ENCODE measurements around the gene AGAP3.
A peak's percentile ranks its signal among the peaks of the same experiment; 100 is the strongest.

The AGAP3 gene

DNA sequence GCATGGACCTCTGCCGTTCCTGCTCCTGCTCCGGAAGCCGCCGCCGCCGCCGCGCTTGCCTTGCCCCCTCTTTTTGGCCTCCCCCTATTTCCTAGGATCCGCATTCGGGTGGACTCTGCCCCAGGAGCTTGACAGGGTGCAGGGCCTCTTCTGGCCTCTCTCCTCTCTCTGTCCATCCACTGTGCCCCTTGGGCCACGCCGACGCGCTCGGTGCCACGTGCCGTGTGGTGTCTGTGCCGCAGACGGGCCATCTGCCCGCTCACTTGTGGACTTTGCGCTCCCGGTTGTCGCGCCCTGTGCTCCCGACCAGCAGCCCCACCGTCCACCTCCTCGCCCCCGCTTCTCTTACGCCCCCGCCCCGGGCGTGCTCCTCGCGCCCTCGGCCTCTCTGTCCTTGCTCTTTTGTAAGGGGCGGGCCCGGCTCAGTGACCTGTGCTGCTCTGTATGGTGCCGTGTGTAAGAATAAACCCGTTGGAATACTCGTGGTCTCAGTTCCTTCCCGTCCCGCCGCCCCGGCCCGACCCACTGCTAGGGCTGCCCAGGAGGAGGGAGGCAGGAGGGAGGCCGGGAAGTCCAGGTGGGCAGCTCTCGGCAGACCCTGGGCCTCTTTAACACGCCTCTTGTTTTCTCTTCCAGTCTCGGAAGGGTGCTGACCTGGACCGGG, 37.0 kb downstream of the AGAP3 start:
- H3K27ac Mint-ChIP-seq = no peak overlapping the region
- peaks cover 13 to 17% of the 10 kb centered on the region in 2 donors for H3K27me3 Mint-ChIP-seq
- ATAC-seq (replicated peaks) (no peak), DNase-seq (no peak)
- H3K4me3 Mint-ChIP-seq = no peak overlapping the region
- peaks cover 0 to 6% of the 10 kb centered on the region in 2 donors for H3K4me1 Mint-ChIP-seq
- peaks cover 12 to 13% of the 10 kb centered on the region in 2 donors for H3K36me3 Mint-ChIP-seq
- H3K9me3 Mint-ChIP-seq = no peaks in the 10 kb centered on the region

DNA sequence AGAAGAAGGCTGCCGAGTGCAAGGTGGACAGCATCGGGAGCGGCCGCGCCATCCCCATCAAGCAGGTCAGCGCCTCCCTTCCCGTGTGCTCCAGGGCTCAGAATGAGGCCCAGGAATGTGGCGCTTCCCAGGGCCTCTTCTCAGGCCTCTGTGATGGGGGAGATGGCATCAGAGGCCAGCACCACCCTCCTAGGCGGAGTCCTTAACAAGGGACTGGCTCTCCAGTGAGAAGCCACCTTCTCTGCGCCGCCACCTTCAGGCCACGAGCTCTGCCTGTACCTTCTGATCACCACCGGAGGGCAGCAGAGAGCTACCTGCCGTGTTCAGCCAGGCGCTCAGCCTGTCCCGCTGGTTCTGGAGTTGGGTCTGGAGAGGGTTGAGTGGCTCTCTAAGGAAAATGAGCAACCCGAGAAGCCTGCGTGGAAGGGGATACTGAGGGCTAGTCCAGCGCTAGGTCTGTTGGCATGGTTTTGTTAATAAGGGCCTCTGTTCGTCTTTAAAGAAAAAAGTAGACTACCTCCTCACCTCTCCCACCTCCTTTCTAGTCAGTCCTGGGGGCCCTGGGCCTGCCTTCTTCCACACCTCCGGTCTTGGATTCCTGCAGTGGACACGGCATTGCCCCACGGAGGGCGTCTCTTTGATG, 37.7 kb downstream of the AGAP3 start:
- Mint-ChIP-seq H3K9me3 (no peaks in the 10 kb centered on the region), H3K36me3 (peaks cover 12 to 13% of the 10 kb centered on the region in 2 donors), H3K4me1 (peaks cover 0 to 3% of the 10 kb centered on the region in 2 donors), H3K27me3 (peaks cover 8 to 12% of the 10 kb centered on the region in 2 donors), H3K27ac (no peak overlapping the region), H3K4me3 (no peak overlapping the region)
- DNase-seq = peak; percentile 65
- peak; percentile 93 to 94 for ATAC-seq (replicated peaks)

DNA sequence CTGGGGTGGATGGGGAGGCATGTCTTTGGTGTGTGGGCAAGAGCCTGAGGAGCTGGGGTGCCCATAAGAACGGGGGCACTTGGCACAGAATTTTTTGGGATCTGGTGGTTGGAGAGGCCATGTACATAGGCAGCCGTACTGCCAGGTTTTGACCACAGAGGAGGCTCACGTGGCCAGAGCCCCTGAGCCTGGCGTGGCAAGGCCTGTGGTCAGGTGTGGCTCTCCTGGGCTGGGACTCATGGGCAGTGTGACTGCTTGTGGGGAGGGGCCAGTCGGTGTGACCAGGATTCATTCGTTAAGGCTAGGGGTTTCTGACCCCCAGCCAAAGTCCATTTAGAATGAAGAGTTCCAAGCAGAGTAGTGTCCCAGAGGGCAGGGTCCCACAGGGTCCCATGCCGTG, 38.2 kb downstream of the AGAP3 start:
- DNase-seq (no peak), ATAC-seq (replicated peaks) (peak in 1 of 2 donors; percentile 6)
- Mint-ChIP-seq H3K36me3 (peaks cover 12 to 13% of the 10 kb centered on the region in 2 donors), H3K27ac (no peak overlapping the region), H3K4me3 (no peak overlapping the region), H3K4me1 (peaks cover 0 to 3% of the 10 kb centered on the region in 2 donors), H3K27me3 (peaks cover 8 to 12% of the 10 kb centered on the region in 2 donors), H3K9me3 (no peaks in the 10 kb centered on the region)

DNA sequence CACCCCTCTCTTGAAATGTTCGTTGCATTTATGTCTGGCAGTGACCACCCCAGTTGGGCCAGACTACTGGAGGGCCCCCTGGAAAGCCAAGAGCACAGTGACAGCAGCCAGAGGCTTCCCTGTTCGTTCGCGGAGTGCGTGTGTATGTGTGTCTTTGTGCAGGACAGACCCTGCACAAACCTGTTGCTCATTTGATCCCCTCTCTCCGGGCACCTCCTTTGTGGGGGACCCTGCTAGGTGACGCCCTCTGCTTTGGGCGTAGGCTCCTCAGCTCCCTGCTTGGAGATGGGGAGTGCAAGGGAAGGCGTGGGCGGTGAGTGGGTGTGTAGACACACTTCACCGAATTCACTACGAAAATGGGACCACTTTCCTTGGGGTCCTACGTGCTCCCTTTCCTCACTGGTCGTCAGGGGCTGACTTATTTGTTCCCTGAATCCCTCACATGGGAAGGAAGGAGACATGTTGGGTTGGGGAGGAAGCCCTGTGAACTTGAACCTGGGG, 38.7 kb downstream of the AGAP3 start:
- Mint-ChIP-seq H3K27ac (no peak overlapping the region), H3K27me3 (peaks cover 8 to 12% of the 10 kb centered on the region in 2 donors), H3K4me1 (peaks cover 0 to 3% of the 10 kb centered on the region in 2 donors), H3K9me3 (no peaks in the 10 kb centered on the region), H3K36me3 (peaks cover 12 to 13% of the 10 kb centered on the region in 2 donors), H3K4me3 (no peak overlapping the region)
- ATAC-seq (replicated peaks) (no peak), DNase-seq (no peak)

DNA sequence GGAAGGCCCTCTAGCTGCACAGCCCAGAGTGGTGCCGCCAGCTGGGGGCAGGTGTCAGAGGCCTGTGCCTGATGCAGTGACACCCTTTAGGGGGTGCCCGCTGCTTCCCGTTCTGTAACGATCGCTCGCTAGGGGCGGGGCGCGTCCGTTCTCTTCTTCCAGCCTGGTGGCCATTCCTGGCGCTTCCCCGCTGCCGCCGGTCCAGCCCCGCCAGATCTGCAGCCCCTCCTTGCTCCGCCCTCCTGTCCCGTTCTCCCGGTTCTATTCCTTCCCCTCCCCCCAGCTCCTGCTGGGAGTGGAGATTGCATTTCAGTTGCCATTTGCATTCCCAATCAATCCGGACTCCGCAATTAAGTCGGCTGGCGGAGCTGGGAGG, 39.2 kb downstream of the AGAP3 start:
- Mint-ChIP-seq H3K4me1 (peaks cover 0 to 3% of the 10 kb centered on the region in 2 donors), H3K36me3 (peaks cover 12 to 13% of the 10 kb centered on the region in 2 donors), H3K27me3 (peaks cover 8 to 12% of the 10 kb centered on the region in 2 donors), H3K9me3 (no peaks in the 10 kb centered on the region), H3K4me3 (no peak overlapping the region), H3K27ac (no peak overlapping the region)
- no peak for DNase-seq
- ATAC-seq (replicated peaks) = no peak

DNA sequence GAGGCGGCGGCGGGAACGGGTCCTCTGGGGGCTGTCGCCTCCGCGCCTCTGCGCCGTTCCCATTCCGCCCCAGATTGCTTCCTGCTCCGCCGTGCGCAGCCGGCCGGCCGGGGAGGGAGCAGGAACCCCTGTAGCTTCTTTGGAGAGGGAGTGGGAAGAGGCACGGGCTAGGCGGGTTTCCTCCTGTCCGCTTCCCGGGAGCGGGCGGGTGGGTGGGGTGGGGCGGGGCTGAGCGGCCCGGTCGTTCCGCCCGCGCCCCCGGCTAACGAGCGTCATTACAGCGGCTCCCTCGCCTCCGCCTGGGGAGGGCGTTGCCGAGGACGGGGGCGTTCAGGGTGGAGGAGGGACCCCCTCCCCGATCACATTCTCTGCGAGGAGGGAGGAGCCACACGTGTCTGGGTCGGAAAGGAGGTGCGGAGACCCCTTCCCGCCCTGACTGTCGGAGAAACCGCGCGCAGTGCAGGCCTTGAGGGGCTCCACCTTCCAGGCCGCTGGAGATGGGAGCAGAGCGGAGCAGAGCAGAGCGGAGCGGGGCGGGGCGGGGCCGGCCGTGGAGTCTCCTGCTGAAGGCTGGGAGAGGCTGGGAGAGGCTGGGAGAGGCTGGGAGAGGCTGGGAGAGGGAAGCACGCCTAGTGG, 39.7 kb downstream of the AGAP3 start:
- peaks cover 8 to 12% of the 10 kb centered on the region in 2 donors for H3K27me3 Mint-ChIP-seq
- no peak overlapping the region for H3K4me3 Mint-ChIP-seq
- H3K4me1 Mint-ChIP-seq = peaks cover 0 to 3% of the 10 kb centered on the region in 2 donors
- peaks cover 12 to 13% of the 10 kb centered on the region in 2 donors for H3K36me3 Mint-ChIP-seq
- ATAC-seq (replicated peaks) (no peak), DNase-seq (no peak)
- no peak overlapping the region for H3K27ac Mint-ChIP-seq
- no peaks in the 10 kb centered on the region for H3K9me3 Mint-ChIP-seq

DNA sequence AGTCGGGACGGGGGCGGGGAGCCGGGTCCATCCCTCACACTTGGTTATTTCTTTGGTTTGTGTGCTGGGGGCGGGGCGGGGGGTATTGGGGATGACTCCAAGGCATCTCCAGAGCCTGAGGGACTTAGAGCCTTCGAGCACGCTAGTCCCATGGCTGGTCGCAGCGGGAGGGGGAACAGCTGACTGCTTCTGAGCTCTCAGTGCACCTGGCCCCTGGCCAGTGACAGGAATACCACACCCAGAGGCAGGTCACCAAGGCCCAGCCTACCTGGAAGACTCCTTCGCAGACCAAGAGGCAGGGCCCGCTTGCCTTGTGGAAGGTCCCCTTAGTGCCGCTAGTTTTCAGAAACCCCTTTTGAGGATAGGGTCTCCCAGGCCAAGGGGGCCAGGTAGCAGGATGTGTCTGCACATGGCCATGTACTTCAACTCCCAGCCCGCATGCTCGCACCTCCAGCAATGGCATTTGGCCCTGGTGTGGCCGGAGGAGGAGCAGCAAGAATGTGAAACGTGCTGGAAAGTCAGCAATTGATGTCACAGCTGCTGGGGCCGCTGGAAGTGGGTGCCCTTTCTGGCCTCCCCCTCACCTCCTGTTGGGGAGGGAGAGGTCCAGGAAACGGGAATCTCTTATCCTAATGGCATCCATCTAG, 40.3 kb downstream of the AGAP3 start:
- DNase-seq = no peak
- no peak for ATAC-seq (replicated peaks)
- peaks cover 8 to 12% of the 10 kb centered on the region in 2 donors for H3K27me3 Mint-ChIP-seq
- H3K27ac Mint-ChIP-seq = no peak overlapping the region
- H3K36me3 Mint-ChIP-seq = peaks cover 9 to 10% of the 10 kb centered on the region in 2 donors
- H3K4me3 Mint-ChIP-seq = no peak overlapping the region
- H3K9me3 Mint-ChIP-seq = no peaks in the 10 kb centered on the region
- H3K4me1 Mint-ChIP-seq = peaks cover 0 to 3% of the 10 kb centered on the region in 2 donors

DNA sequence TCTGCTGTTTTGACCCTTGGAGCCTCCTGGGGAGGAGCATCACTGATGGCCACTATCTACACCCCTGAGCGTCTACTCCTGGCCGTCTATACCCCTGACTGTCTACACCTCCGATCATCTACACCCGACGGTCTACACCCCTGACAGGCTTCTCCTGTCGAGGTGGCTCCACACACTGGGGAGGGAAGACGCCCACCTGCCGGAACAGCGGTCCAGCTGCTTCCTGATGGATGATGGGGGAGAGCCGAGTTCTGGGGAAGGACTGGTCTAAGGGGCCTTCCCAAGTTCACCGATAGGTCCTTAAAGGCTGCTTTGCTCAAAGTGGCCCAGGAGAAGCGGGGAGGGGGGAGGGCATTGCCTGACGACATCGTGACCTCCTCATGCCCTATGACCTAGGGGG, 41.9 kb downstream of the AGAP3 start:
- Mint-ChIP-seq H3K36me3 (peaks cover 6 to 9% of the 10 kb centered on the region in 2 donors), H3K27me3 (peaks cover 7 to 12% of the 10 kb centered on the region in 2 donors), H3K9me3 (no peaks in the 10 kb centered on the region), H3K27ac (no peak overlapping the region), H3K4me1 (peaks cover 0 to 3% of the 10 kb centered on the region in 2 donors), H3K4me3 (no peak overlapping the region)
- ATAC-seq (replicated peaks) (no peak), DNase-seq (no peak)

DNA sequence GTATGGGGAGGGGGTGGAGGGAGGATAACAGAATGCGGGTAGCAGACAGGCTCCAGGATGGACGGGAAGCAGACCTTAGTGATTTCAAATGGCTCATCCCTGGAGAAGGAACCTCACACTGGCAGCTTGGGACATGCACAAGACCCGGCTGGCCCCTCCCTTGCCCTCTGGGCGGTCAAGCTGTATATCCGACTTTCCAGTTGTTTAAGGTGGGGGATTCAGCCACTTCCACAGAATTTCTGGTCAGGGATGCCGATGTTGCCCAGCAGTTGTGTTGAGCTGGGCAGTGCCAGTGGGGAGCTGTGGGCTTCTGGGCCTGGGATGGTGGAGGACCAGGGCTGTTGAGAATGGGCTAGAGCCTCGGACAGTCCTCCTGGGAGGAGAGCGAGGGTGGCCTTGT, 42.4 kb downstream of the AGAP3 start:
- Mint-ChIP-seq H3K27ac (no peak overlapping the region), H3K4me1 (peaks cover 0 to 1% of the 10 kb centered on the region in 2 donors), H3K4me3 (no peak overlapping the region), H3K27me3 (peaks cover 1 to 10% of the 10 kb centered on the region in 2 donors), H3K36me3 (peaks cover 1 to 5% of the 10 kb centered on the region in 2 donors), H3K9me3 (no peaks in the 10 kb centered on the region)
- DNase-seq (no peak), ATAC-seq (replicated peaks) (no peak)

DNA sequence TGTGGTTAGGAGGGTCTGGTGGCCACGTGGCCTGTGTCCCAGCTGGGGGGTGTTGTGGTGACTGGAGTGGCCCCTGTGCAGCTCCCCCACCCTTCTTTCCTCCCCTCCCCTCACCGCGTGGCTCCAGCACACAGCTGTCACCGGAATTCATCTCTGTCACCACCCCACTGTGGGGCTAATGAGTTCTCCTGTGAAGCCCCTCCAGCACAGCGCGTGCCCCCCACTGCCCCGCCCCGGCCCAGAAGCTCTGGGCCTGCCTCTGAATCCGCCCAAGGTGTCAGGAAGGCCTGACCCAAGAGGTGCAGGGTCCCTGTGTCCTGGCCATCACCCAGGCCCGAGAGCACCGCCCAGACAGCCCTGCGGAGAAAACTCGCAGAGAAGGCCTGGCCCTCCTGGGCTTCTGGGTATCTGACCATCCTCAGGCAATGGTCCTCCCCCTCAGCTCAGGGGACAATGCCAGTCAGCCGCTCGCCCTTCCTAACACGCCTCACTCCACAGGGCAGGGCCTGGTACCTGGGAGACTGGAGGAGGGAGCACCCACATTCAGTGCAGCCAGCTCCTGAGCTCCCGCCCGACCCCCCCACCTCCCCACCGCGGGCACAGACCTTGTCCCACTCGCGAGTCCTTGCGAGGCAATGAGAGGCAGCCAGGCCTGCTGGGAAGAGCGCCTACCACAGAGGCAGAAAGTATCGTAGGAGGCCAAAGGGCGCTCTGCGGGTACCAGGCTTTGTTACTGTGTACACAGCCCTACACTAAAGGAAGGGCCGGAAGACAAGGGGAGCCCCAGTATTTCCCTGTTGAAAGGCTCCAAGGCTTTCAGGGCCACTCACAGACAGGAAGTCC, 43.1 kb downstream of the AGAP3 start:
- Mint-ChIP-seq H3K36me3 (no peaks in the 10 kb centered on the region), H3K27ac (no peak overlapping the region), H3K4me3 (no peak overlapping the region), H3K9me3 (no peaks in the 10 kb centered on the region), H3K27me3 (peaks cover 0 to 4% of the 10 kb centered on the region in 2 donors), H3K4me1 (no peaks in the 10 kb centered on the region)
- no peak for DNase-seq
- ATAC-seq (replicated peaks) = no peak

DNA sequence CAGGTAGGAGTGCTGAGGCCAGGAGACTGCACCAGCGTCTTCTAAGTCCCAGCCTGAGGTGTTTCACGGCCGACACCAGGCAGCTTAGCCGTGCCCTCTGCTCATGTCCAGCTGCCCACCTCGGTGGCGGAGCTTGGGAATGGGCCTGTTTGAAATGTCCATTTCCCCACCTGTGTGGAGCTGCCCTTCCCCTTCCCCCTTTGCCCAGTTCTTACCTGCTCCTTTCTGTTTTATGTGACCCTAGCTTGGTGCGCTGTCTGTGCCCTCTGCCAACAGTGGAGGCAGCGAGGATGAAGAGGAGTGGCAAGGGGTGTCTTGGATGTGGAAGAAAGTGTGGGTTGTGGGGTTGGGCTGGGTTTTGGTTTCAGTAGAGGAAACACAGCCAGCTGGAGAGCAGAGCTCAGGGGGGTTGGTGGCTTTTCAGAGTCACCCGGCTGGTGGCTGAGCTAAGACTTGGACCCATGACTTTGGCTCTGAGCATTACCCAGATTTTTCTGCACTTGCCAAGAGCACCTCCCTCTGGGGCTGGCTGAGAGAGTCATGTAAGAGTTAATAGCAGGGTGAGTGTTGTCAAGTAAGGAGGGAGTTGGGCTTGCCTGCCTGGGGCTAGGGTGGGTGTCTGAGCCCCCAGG, 43.8 kb downstream of the AGAP3 start:
- no peaks in the 10 kb centered on the region for H3K27me3 Mint-ChIP-seq
- no peak overlapping the region for H3K4me3 Mint-ChIP-seq
- H3K4me1 Mint-ChIP-seq = no peaks in the 10 kb centered on the region
- DNase-seq (no peak), ATAC-seq (replicated peaks) (no peak)
- no peak overlapping the region for H3K27ac Mint-ChIP-seq
- H3K36me3 Mint-ChIP-seq = no peaks in the 10 kb centered on the region
- no peaks in the 10 kb centered on the region for H3K9me3 Mint-ChIP-seq

DNA sequence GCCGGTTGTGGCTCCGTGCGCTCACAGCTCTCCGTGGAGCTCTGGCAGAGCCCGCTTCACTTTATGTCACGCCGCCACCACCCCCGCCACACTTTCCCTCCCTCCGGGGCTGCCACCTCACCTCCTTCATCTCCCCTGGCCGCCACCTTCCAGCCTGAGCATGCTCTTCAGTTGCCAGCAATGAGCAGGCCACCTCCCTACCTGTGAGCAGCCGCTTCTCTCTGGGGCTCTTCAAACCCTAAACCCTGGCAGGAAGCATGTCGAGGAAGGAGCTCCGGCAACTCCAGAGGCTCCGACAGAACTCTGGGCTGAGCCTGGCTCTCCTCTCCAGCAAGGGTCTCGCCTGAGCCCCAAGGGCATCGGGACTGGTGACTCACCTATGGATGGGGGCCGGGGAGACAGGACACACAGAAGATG, 44.5 kb downstream of the AGAP3 start:
- Mint-ChIP-seq H3K27ac (no peak overlapping the region), H3K36me3 (no peaks in the 10 kb centered on the region), H3K27me3 (no peaks in the 10 kb centered on the region), H3K9me3 (no peaks in the 10 kb centered on the region), H3K4me1 (no peaks in the 10 kb centered on the region), H3K4me3 (no peak overlapping the region)
- DNase-seq = no peak
- no peak for ATAC-seq (replicated peaks)

DNA sequence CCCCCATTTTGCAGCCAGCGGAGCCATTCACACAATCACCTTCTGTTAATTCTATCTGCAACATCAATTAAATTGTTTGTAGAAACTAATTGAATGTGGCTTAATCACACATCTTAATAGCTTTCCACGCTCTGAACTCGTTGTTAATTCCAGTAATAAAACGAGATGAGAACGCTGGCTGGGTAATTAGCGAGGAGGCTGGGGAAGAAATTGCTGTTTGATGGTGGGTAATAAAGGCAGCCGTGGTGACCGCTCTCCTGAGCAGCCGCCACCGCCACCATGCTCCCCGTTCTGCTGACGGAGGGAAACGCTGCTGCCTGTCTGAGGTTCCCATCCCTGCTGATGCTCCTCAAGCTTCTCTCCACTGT, 44.9 kb downstream of the AGAP3 start:
- no peak overlapping the region for H3K27ac Mint-ChIP-seq
- H3K4me1 Mint-ChIP-seq = no peaks in the 10 kb centered on the region

More for the DNA sequence above, 44.9 kb downstream of the AGAP3 start:
- Mint-ChIP-seq H3K36me3 (no peaks in the 10 kb centered on the region), H3K4me3 (no peak overlapping the region), H3K27me3 (no peaks in the 10 kb centered on the region), H3K9me3 (no peaks in the 10 kb centered on the region)
- DNase-seq (no peak), ATAC-seq (replicated peaks) (no peak)

Measured in stimulated activated naive B cell treated with anti-CD40 and anti-IgM and Interleukin-4, amounts not matched to agents 10 μg/mL and 1 μg/mL and 100 μg/mL, for 72 hours (primary cell).